GM23338 (cell line): ENCODE measurements around the gene HRH2.

ENCODE experiments used
- CTCF ChIP-seq, 2 experiments: fragments of 200-600 bp in 1 of 2; sonication (generic) in 1 of 2; conservative IDR thresholded peaks; 2 replicates each; pipeline versions ENCODE4 v1.5.1 to v1.6.1; 2016 to 2017; ENCODE audit warnings: antibody characterized with exemption in 2 of 2, low read depth in 2 of 2, mild to moderate bottlenecking in 2 of 2, moderate library complexity in 1 of 2
- EZH2phosphoT487 ChIP-seq: fragments of 200-600 bp; sonication (generic); IDR thresholded peaks from one replicate; pipeline ENCODE4 v1.8.1; 2018; ENCODE audit warnings: antibody characterized with exemption; ENCODE audit not compliant: unreplicated experiment
- POLR2AphosphoS5 ChIP-seq: IDR thresholded peaks from 2 replicates; pipeline ENCODE4 v1.6.1; 2016; ENCODE audit warnings: antibody characterized with exemption, low read depth
- ZNF114 ChIP-seq: fragments of 250-450 bp; sonication (Bioruptor Pico); IDR thresholded peaks from 2 replicates; pipeline ENCODE4 v1.5.0; 2020; ENCODE audit warnings: mild to moderate bottlenecking, moderate library complexity
- ZNF331 ChIP-seq: fragments of 250-450 bp; sonication (Bioruptor Pico); IDR thresholded peaks from 2 replicates; pipeline ENCODE4 v1.5.0; 2020; ENCODE audit warnings: low read depth, mild to moderate bottlenecking, moderate library complexity

- TF ChIP-seq CTCF (conservative IDR thresholded peaks at IDR 0.05; ENCODE audit: low read depth in 2 of 2) (no peak), ZNF114 (no peak), POLR2AphosphoS5 (no peak), ZNF331 (CRISPR knock-in tag) (no peak), EZH2phosphoT487 (no peak)
Observed at GRCh38 chr5:175711472-175712312, 53.8 kb downstream of the HRH2 start.
